Activated naive CD4-positive, alpha-beta T cell (primary cell): ENCODE results near the gene ZNF362.

ENCODE experiments used
- DNase-seq, 4 experiments: peaks; one replicate each; lab custom pipeline; 2025; lab: John Stamatoyannopoulos, UW

The ZNF362 gene

GRCh38 chr1:33327587-33328325 lies 71.5 kb downstream of the ZNF362 start:
- no peak for DNase-seq

GRCh38 chr1:33328817-33329216 lies 72.5 kb downstream of the ZNF362 start:
- DNase-seq = no peak

DNA sequence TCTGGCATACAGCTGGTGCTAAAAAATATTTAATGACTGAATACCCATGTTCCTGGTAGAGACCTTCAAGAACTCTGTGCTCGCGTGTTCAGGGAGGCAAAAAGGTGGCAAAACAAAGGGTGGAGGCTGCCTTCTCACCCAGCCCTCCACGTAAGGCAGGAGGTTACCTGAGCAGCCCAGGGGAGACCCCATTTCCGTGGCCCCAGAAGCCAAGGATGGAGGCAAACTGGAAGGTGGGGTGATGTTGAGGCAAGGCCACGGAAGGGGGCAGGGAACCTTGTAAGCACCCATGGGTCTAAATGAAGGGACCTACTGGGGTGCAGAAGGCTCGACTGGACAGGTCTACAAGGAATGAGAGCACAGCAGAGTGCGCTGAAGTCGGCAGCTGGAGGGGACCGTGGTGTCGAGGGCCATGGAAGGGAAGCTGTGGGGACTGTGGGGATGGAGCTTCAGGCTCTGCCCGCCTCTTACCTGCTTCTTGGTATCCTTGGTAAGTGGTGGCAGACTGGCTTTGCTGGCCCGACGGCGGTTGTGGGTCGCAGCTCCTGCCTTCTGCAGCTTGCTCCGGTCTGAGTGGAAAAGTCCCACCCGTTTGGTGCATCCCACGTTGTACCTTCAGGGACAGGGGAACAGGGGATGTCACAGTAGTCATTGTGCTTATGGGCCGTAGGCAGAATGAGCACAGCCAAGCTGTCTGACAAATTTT lies 73.5 kb downstream of the ZNF362 start:
- no peak for DNase-seq

- DNase-seq = no peak
Measured at GRCh38 chr1:33330361-33330890, 74.1 kb downstream of the ZNF362 start.

DNA sequence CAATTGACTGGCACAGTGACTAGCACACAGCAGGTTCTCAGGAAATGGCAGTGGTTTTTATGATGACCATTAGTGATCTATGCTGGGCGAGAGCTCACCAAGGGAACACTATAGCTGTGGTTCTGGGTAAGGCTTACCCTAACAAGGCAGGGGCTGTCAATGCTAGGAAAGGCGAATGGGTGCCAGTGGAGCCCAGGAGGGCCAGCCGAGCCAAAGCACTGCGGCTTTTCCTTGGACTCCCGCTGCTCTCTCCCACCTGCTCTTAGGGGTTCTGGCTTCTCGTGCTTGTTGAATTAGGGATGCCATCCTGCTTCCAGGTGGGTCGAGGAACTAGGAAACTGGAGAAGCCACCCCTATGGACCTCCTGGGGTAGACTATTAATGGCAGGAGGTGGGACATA lies 74.6 kb downstream of the ZNF362 start:
- no peak for DNase-seq

GRCh38 chr1:33331444-33332356 lies 75.4 kb downstream of the ZNF362 start:
- no peak for DNase-seq

DNA sequence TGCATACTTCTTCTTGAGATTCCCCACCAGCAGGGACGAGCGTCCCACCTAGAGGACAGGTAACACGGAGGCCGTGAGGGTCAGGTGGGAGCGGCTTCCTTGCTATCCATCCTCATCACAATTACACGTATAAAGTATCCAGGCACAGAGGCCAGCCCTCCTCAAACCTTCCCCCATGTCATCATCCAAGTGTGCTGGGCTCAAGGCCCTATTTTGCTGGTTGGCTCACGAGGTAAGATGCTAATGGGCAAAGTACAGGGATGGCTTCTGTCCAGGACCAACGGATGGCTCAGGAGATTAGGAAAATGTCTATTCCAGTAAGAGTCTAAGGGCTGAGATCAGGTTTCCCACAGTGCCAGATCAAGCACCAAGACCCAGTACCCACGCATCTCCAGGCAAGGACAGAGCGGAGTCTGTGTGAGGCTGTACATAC lies 76.1 kb downstream of the ZNF362 start:
- DNase-seq = no peak

- DNase-seq = no peak
Measured at GRCh38 chr1:33332881-33333280, 76.6 kb downstream of the ZNF362 start.

GRCh38 chr1:33334081-33334552 lies 77.8 kb downstream of the ZNF362 start:
- no peak for DNase-seq

DNA sequence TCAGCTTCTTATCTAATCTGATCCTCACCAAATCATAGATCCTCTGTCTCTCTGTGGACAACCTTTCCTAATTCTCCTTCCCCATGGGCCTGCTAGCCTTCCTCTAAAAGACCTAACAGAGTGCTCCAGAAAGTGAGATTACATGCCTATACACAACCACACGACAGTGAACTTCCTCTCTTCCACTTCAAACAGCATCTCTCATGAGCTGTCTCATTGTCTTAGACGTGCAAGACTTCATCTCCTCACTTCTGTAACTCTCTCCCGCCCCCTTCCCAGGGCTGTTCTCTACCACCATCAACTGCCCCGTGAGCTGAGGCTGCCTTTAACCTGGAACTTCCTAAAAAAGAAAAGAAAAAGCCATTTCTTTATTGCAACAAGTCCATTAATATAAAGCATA lies 78.7 kb downstream of the ZNF362 start:
- no peak for DNase-seq

DNA sequence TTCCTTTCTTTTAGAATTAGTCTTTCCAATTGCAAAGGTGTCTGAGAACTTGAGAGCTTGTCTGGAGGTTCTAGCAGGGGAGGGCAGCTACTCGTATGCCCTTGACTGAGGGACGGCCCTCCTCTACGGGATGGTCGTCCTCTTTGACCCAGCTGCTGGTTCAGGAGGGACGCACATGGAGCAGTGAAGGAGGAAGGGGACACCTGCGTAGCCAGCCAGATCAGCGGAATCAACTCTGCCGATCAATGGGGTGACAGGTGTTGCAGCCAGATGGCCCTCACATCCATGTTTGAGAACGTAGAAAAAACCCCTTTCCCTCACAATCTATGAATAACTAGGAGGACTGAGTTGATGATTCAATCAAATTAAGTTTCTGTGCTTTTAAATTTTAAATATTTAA lies 80.3 kb downstream of the ZNF362 start:
- no peak for DNase-seq

DNA sequence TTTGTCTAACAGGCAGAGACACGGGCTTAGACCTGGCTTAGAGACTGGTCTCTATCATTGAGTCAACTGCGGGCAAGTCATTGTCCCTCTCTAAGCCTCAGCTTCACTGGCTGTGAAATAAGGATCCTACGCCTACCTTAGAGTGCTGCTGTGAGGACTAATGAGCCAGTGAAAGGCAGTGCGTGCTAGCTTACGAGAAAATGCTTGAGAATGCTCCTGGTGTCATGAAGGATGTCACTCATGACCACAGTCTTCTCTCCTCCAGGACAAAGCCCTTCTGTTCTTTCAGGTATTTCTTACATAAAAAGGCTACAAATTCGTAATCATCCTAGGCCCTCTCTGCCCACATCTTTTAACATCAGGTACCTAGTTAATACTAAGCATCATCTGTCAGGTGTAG lies 81.1 kb downstream of the ZNF362 start:
- no peak for DNase-seq

DNA sequence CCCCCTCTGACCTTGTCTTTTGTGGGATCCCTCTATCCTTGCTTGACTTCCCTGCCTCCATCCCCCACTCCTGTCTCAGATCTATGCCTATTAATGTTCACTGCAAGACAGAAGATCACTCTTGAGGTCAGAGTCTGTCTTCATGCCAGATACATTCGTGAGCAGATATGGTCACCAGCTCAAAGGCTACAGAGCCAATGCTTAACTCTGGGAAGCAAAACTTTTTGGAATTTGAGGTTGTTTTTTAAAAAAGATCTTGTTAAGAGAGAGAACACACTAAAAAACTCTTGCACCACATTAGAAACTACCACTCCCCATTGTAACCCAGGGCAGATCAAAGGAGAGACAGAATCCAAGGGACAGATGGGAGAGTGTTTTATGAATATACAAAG lies 81.8 kb downstream of the ZNF362 start:
- DNase-seq = no peak

- no peak for DNase-seq
Measured at GRCh38 chr1:33338440-33339211, 82.3 kb downstream of the ZNF362 start.

GRCh38 chr1:33339413-33339812 lies 83.1 kb downstream of the ZNF362 start:
- DNase-seq = no peak

GRCh38 chr1:33341190-33341589 lies 84.9 kb downstream of the ZNF362 start:
- DNase-seq = no peak

GRCh38 chr1:33342041-33342723 lies 85.9 kb downstream of the ZNF362 start:
- DNase-seq = no peak

DNA sequence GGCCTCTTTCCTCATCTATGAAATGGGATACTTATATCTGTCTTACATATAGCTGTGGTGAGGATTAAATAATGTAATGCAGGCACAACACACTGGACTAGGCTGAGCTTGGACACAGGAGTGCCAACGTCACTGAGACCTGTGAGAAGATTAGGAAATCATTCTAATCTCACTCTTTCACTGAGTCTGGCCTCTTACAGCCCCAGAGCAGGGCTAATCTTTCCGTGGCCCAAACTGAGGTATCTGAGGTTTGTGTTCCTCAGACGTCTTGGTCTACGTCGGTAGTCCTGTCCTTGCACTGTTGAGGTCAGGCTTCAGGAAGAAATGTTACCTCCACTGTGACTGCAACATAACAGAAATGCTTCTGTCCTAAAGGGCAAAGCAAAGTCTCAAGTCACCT lies 87.2 kb downstream of the ZNF362 start:
- no peak for DNase-seq

GRCh38 chr1:33344896-33345560 lies 88.7 kb downstream of the ZNF362 start:
- no peak for DNase-seq

DNA sequence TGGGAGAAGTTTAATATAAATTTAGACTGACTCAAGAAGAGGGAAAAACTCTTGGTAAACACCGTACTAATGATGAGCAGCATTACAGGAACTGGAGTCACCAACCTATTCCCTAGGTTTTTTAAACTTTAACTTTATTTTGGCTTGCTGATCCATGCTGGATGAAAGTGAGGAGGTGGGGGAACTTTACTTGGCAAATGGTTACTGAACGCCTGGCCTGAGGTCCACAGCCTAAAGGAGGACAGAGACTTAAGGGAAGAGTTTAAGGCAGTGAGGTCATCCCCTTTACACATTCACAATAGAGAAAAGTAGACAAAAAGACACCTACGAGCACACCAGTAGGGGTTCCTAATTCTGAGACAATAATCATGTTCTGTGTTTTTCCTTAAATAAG lies 90.2 kb downstream of the ZNF362 start:
- DNase-seq = no peak
